Limb (tissue), 2 donors: ENCODE data around the gene LIN7A.

Source experiments
- DNase-seq, 2 donors: peaks; one replicate each; pipeline ENCODE4 v3.0.0-alpha.2; 2016; ENCODE audit errors: extremely low spot score in 2 of 2

LIN7A gene

DNA sequence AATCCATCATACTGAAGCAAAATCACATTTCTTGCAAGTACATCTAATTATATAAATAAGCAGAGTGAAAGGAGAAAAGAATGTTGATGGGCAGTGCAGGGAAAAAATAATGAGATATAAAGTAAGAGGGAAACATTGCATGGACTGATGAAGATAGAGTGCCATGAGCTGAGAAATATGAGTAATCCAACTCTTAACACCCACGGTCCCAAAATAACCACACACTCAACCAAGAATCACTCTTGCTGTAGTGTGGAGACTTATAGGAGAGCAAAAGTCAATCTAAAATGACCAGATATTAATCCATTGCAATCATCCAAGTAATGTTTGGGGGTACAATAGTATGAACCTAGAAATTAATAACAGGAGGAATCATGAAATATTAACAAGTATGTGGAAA is 180.9 kb downstream of the LIN7A start:
- no peak for DNase-seq

DNA sequence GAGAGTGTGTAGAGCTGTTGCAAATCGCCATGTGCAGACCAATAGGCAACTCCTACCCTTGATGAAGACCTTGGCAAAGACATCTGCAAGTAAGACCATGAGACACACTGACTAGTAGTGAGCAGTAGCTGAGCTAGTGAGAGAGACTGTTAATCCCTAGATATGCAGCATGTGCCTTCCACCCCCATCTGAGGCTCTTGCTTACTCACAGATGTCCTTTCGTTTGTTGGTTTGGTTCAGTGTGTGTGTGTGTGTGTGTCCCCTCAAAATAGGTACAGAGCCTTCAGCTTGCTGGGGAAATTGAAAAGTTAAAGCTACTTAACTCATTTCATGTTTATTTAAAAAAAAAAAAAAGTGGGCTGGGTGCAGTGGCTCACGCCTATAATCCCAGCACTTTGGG is 183.5 kb downstream of the LIN7A start:
- no peak for DNase-seq

DNA sequence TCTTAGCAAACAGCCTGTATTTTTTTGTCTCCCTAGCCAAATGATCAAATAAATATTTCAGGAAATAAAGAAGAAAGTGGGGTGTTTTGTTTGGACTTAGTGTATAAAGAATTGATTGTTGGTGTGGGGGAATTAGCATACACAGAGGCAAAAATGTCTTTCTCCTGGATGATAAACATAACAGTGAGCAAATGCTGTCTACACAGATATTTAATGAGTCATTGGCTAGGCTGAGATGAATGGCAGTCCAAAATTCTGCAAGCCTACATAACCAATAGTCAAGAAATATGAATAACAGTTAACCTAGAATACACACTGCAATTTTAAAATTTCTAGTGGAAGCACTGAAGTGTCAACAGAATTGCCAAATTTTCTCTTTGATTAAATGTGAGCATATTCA is 185.3 kb downstream of the LIN7A start:
- DNase-seq, result no peak

DNA sequence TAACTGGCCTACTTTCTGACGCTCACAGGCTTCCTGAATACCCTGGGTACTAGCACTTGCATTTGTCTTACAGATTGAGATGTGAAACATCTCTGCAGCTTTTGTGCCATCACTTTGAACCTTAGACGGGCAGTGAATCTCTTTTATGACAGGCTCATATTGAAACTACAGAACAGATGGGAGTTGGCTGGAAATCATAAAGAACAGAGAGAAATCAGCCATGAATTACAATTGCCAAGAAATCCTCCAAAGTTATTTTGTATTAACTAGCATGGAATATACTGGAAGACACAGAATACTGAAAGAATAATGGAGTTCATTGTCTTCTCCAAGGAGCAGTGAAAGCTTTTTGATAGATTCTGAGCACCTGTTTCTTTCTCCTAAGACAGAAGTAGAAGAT is 188.3 kb downstream of the LIN7A start:
- DNase-seq, result peak in 1 of 2 donors; percentile 51

DNA sequence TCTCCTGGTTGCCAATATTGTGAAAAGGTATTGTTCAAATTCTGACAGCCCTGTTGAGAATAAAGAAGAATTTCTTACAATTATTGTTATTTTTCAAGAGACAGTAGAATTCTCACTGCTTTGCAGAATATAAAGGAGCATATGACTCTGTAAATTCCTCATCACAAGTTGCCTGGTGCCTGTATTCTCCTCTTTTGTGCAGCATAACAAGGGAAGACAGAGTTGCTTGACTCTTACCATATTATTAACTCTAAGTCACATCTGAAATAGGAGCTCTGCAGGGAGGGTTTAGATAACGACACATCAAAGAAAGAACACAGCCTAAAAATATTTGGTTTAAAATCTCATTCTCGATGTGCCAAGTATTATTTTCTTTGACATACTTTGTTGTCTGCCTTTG is 189.9 kb downstream of the LIN7A start:
- DNase-seq, result no peak

DNA sequence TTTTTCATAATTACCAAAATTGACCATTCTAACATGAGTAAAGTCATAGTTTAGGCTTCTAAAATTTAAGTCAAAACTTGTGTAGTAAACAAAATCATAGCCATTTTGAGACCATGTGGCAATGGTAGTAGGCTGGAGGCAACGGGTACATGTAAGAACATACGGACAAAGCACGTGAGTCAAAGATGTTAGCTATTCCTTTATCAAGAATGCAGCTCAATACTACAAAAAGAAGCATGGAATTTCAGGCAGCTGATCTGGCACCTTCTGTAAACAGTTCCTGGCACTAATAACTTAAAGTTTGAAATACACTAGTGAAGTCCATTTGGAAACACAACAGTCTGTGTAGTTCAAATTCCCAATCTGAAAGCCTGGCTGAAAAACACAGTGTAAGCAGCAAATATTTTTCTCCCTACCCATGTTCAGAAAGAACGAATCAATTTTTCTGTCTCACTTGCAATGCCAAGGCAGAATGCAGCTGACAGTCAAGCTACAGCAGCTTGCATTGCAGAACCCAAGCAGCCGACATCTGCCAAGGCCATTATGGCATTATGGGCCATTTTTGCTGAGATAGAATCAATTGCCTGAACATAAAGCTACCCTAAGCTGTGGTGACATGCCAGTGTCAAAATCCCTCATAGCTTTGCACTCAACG is 191.8 kb downstream of the LIN7A start:
- DNase-seq, result peak in 1 of 2 donors; percentile 32
